Tibial artery (tissue), 4 donors: ENCODE results near the gene EXOSC1.
"Not testable (repeated sequence)": the region's sequence is repeated elsewhere in the genome, so short reads cannot be mapped to it uniquely, and the experiment has no call there.

Source experiments
- DNase-seq, 2 donors: peaks; one replicate each; pipeline ENCODE4 v3.0.0-alpha.2; 2019
- H3K27ac ChIP-seq, 2 donors: fragments of 200-600 bp; sonication (generic) in 1 of 2; 1 replicate in 1 of 2; 2 replicates in 1 of 2; pipeline ENCODE4 v1.5.1; 2018 to 2019; ENCODE audit warnings: mild to moderate bottlenecking in 1 of 2
- H3K27me3 ChIP-seq, 2 donors: fragments of 200-600 bp; sonication (generic) in 1 of 2; one replicate each; pipeline versions ENCODE4 v1.5.1 to v1.6.0; 2016 to 2019
- H3K36me3 ChIP-seq, 3 donors: fragments of 200-600 bp; sonication (generic) in 2 of 3; one replicate each; pipeline ENCODE4 v1.5.1; 2016 to 2019; ENCODE audit warnings: mild to moderate bottlenecking in 2 of 3
- H3K4me1 ChIP-seq, 4 donors: fragments of 200-600 bp; sonication (generic) in 2 of 4; 1 replicate in 3 of 4; 2 replicates in 1 of 4; pipeline ENCODE4 v1.5.1; 2016 to 2019
- H3K4me3 ChIP-seq, 2 donors: fragments of 200-600 bp; sonication (generic) in 1 of 2; 1 replicate in 1 of 2; 2 replicates in 1 of 2; pipeline ENCODE4 v1.5.1; 2018 to 2019; ENCODE audit warnings: mild to moderate bottlenecking in 2 of 2
- H3K9me3 ChIP-seq, 3 donors: fragments of 200-600 bp; sonication (generic) in 1 of 3; one replicate each; pipeline ENCODE4 v1.5.1; 2016 to 2019
- intact Hi-C: fragments of 100-400 bp; cut with DNase I; formaldehyde crosslinking; loops from one replicate; pipeline ENCODE4 v1.15.0; 2023; ENCODE audit warnings: low total_unique reads
- TF ChIP-seq, protein P1 (sequence below), 2 experiments: fragments of 200-600 bp in 1 of 2; fragments of 450-650 bp in 1 of 2; IDR thresholded peaks; one replicate each; pipeline ENCODE4 v1.5.1; 2017 to 2019; ENCODE audit warnings: antibody characterized with exemption in 2 of 2, mild to moderate bottlenecking in 1 of 2, moderate library complexity in 1 of 2

EXOSC1 gene

DNA sequence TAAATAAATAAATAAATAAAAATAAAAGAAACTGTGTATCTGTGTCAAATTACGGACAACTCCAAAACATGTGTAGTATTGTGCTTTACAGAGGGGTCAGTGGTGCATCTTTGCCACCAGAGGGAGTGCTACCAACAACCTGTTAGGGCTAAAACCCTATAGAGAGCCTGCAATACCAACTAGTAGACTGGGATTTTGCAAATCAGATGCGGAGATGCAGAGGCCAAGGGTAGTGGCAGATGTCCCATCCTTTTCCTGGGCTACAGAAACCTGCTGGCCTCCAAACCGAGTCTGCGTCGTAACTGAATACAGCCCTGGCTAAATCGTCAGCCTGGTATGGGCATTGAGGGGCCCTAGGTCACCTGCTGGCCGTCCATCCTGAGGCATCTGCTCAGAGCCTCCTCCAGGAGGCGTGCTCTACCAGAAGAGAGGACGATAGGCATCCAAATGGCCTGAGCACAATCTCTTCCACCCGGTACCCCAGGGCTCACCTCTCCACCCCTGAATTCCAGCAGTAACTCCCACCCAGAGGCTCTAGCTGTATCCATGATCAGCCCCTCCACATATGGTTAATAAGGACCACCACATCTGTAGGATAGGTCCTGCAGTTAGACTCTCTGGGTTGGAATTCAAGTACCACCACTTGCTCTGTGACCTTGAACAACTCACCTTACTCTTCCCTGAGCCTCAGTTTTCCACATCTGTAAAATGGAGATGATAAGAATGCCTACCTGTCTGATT is 38.4 kb downstream of the EXOSC1 start:
- H3K9me3 ChIP-seq = no peaks in the 10 kb centered on the region
- no peak overlapping the region for H3K4me3 ChIP-seq
- peaks cover 0 to 8% (median 5%) of the 10 kb centered on the region in 4 donors for H3K4me1 ChIP-seq
- no peak for DNase-seq
- intact Hi-C loops = no loop called here
- H3K27ac ChIP-seq = no peak overlapping the region
- TF ChIP-seq, protein P1, sequence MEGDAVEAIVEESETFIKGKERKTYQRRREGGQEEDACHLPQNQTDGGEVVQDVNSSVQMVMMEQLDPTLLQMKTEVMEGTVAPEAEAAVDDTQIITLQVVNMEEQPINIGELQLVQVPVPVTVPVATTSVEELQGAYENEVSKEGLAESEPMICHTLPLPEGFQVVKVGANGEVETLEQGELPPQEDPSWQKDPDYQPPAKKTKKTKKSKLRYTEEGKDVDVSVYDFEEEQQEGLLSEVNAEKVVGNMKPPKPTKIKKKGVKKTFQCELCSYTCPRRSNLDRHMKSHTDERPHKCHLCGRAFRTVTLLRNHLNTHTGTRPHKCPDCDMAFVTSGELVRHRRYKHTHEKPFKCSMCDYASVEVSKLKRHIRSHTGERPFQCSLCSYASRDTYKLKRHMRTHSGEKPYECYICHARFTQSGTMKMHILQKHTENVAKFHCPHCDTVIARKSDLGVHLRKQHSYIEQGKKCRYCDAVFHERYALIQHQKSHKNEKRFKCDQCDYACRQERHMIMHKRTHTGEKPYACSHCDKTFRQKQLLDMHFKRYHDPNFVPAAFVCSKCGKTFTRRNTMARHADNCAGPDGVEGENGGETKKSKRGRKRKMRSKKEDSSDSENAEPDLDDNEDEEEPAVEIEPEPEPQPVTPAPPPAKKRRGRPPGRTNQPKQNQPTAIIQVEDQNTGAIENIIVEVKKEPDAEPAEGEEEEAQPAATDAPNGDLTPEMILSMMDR (IDR thresholded peaks at IDR 0.05) = peak; percentile 69 to 85
- no peaks in the 10 kb centered on the region for H3K27me3 ChIP-seq
- H3K36me3 ChIP-seq = no peaks in the 10 kb centered on the region

DNA sequence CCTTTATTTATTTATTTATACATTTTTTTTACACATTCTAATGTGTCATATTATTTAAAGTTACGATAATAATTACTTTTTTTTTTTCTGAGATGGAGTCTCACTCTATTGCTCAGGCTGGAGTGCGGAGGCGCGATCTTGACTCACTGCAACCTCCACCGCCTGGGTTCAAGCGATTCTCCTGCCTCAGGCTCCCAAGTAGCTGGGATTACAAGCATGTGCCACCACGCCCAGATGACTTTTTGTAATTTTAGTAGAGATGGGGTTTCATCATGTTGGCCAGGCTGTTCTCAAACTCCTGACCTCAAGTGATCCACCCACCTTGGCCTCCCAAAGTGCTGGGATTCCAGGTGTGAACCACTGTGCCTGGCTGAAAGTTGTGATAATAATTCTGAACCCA is 39.3 kb downstream of the EXOSC1 start:
- H3K9me3 ChIP-seq, H3K4me3 ChIP-seq, H3K27ac ChIP-seq, H3K27me3 ChIP-seq, intact Hi-C loops, H3K4me1 ChIP-seq, DNase-seq, H3K36me3 ChIP-seq: not testable (repeated sequence)

DNA sequence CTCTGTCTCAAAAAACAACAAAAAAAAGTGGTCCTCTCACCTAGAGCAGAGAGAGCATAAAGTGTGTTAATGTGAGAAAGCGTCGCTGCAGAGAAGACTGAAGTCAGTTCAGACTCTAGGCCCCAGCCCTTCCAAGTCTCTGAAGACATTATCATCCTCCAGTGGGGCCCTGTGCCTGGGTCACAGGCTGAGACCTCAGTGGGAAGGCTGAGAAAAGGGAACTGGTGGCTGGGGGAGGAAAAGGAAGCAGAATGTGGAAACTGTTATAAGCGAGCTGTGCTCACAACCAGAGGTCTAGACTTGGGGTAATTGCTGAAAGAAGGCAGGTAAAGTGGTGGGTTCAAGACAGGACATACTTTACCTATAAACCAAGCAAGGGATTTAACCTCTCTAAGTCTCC is 39.7 kb downstream of the EXOSC1 start:
- no peak for DNase-seq
- TF ChIP-seq, protein P1 (IDR thresholded peaks at IDR 0.05) = no peak
- Histone ChIP-seq H3K36me3 (no peaks in the 10 kb centered on the region), H3K27me3 (no peaks in the 10 kb centered on the region), H3K4me1 (peaks cover 0 to 12% (median 5%) of the 10 kb centered on the region in 4 donors), H3K9me3 (no peaks in the 10 kb centered on the region), H3K4me3 (no peak overlapping the region), H3K27ac (no peak overlapping the region)
- intact Hi-C loops = no loop called here

DNA sequence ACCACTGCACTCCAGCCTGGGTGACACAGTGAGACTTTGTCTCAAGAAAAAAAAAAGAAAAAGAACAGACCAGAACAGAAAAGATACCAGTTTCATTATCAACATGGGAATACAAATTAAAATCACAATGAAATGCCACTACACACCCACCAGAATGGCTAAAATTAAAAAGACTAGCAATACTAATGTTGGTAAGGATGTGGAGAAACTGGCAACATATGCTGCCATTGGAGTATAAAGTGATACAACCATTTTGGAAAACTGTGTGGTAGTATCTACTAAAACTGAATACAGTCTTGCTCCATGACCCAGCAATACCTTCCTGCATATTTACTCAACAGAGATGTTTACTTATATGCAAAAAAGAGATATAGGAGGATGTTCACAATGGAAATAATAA is 41.8 kb downstream of the EXOSC1 start:
- Histone ChIP-seq H3K9me3 (no peaks in the 10 kb centered on the region), H3K27ac (no peak overlapping the region), H3K36me3 (no peaks in the 10 kb centered on the region), H3K27me3 (no peaks in the 10 kb centered on the region), H3K4me1 (peaks cover 0 to 23% (median 16%) of the 10 kb centered on the region in 4 donors), H3K4me3 (no peak overlapping the region)
- TF ChIP-seq, protein P1 (IDR thresholded peaks at IDR 0.05) = no peak
- intact Hi-C loops = no loop called here
- DNase-seq = no peak

DNA sequence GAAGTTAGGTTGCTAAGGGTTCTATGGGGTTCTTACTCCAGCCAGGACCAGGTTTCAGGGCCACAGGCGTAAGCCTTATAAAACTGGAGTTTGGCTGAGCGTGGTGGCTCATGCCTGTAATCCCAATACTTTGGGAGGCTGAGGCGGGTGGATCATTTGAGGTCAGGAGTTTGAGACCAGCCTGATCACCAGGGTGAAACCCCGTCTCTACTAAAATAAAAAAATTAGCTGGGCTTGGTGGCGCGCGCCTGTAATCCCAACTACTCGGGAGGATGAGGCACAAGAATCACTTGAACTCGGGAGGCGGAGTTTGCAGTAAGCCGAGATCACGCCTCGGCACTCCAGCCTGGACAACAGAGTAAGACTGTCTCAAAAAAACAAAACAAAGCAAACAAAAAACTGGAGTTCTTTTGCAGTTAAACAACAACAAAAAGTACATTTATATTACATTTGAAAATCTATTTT is 44.3 kb downstream of the EXOSC1 start:
- H3K36me3 ChIP-seq = peaks cover 0 to 8% (median 0%) of the 10 kb centered on the region in 3 donors
- H3K27ac ChIP-seq = peak overlapping the region; percentile 74 to 78
- intact Hi-C loops = no loop called here
- H3K4me1 ChIP-seq = peaks cover 0 to 16% (median 11%) of the 10 kb centered on the region in 4 donors
- H3K27me3 ChIP-seq = no peaks in the 10 kb centered on the region
- H3K4me3 ChIP-seq = peak overlapping the region; percentile 72 to 80
- TF ChIP-seq, protein P1 (IDR thresholded peaks at IDR 0.05) = no peak
- no peak for DNase-seq
- no peaks in the 10 kb centered on the region for H3K9me3 ChIP-seq

DNA sequence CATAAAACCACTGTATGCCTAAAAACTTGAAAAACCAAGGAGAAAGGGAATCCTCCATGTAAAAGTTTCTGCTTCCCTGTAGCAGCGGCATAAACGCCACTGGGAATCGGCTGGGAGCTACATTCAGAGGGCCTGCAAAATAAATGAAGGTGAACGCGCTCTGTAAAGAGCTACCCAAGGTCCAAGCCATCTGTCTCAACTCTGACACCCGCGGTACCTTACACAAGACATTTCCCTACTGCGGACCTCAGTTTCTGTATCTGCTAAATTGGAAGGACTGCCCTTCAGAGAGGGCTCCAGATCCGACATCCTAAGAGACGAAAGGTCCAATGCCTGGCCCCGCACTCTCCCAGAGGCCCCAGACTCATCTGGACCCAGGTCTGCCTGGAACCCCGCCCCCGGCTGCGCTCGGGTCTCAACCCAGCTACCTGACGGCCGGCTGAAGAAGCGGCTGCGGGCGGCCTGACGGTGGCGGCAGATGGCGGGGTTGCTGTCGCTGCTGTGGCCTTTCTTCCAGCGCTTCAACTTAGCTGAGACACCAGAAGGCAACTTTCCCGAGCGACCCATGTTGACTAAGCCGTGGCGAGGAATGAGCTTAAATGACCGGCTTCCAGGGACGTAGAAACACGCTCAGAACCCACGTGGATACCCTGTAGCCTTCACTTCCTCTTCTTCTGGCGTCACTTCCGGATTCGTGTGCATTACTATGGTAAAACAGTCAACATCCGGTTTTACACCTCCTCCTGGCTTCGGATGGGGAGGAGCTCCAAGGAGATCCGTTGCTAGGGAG is 44.9 kb downstream of the EXOSC1 start, which contains the start of gene RRP12:
RRP12 (minus strand) TSS at position 676 of the 790 bp plus-strand sequence; CDS start at position 567, 109 bp downstream.
- TF ChIP-seq, protein P1 (IDR thresholded peaks at IDR 0.05) = no peak
- peak within 1 kb of the TSS; percentile 72 to 80 for H3K4me3 ChIP-seq
- intact Hi-C loops = no loop called here
- no peaks in the 10 kb centered on the region for H3K27me3 ChIP-seq
- peak within 1 kb of the TSS; percentile 74 to 78 for H3K27ac ChIP-seq
- H3K4me1 ChIP-seq = peaks cover 0 to 16% (median 11%) of the 10 kb centered on the region in 4 donors
- H3K36me3 ChIP-seq = peaks cover 0 to 15% (median 0%) of the 10 kb centered on the region in 3 donors
- H3K9me3 ChIP-seq = no peaks in the 10 kb centered on the region
- DNase-seq = peak; percentile 90 to 91
